Activated CD4-positive, alpha-beta T cell treated with anti-CD3 and anti-CD28 coated beads for 36 hours (primary cell): ENCODE data around the gene PRKCE. TPM values are rescaled to one million over a fixed set of nuclear protein-coding genes. Genes with fewer than 3 reads are reported as not detected.

ENCODE experiments used
- ATAC-seq: fragments of 200-7000 bp; cut with Tn5 transposase; one replicate; pipeline ENCODE4 v1.10.0; 2021; ENCODE audit warnings: mild to moderate bottlenecking, moderate library complexity
- CTCF ChIA-PET: fragments of 350-600 bp; sonication (Branson Sonifier 250); formaldehyde crosslinking; loops from one replicate; lab custom pipeline; 2021; ENCODE audit warnings: antibody characterized with exemption; lab: Charles Lee
- POLR2A ChIA-PET: fragments of 350-600 bp; sonication (Branson Sonifier 250); formaldehyde crosslinking; loops from one replicate; lab custom pipeline; 2021; ENCODE audit warnings: antibody characterized with exemption, inconsistent platforms; lab: Charles Lee
- DNase-seq: peaks from one replicate; pipeline ENCODE4 v3.0.0-alpha.2; 2020
- H3K27ac Mint-ChIP-seq: one replicate; pipeline ENCODE4 v1.8.0; 2021; ENCODE audit warnings: mixed read lengths
- H3K27me3 Mint-ChIP-seq: one replicate; pipeline ENCODE4 v1.8.0; 2021; ENCODE audit warnings: mixed read lengths
- H3K36me3 Mint-ChIP-seq: one replicate; pipeline ENCODE4 v1.8.0; 2021; ENCODE audit warnings: low read depth, mixed read lengths
- H3K4me1 Mint-ChIP-seq: one replicate; pipeline ENCODE4 v1.8.0; 2021; ENCODE audit warnings: mixed read lengths
- H3K4me3 Mint-ChIP-seq: one replicate; pipeline ENCODE4 v1.8.0; 2021; ENCODE audit warnings: mild to moderate bottlenecking, moderate library complexity, mixed read lengths
- H3K9me3 Mint-ChIP-seq: one replicate; pipeline ENCODE4 v1.8.0; 2021; ENCODE audit warnings: low read depth, mixed read lengths
- intact Hi-C, 2 experiments: fragments of 100-400 bp; cut with DNase I in 1 of 2; cut with micrococcal nuclease in 1 of 2; formaldehyde crosslinking; loops; one replicate each; pipeline versions ENCODE4 v1.14.2 to v1.15.1; 2022 to 2024; cut with DNase I, micrococcal nuclease
- total RNA-seq, 2 experiments: library from RNA; stranded (reverse); gene quantifications; one replicate each; pipeline ENCODE4 v1.2.3, GENCODE V29; 2021

PRKCE gene
- total RNA-seq, 2 experiments from 2014 or later = 9.0 to 13.2 TPM

- Mint-ChIP-seq H3K27me3 (no peaks in the 10 kb centered on the region), H3K27ac (no peak overlapping the region), H3K4me1 (peaks cover 13% of the 10 kb centered on the region), H3K9me3 (no peaks in the 10 kb centered on the region), H3K4me3 (no peak overlapping the region), H3K36me3 (no peaks in the 10 kb centered on the region)
- ChIA-PET CTCF (interaction anchor here (0.7 kb wide), 1 partner anchor 1178 kb away, joined by 3 read pairs; no protein-coding TSS in a partner anchor), POLR2A (no interaction called here)
- intact Hi-C loops = no loop called here
- no peak for DNase-seq
- no peak for ATAC-seq
Measured at GRCh38 chr2:46174345-46175170, 523.1 kb downstream of the PRKCE start.

GRCh38 chr2:46175419-46175818, 523.9 kb downstream of the PRKCE start:
- intact Hi-C loops = no loop called here
- DNase-seq (no peak), ATAC-seq (no peak)
- Mint-ChIP-seq H3K9me3 (no peaks in the 10 kb centered on the region), H3K4me3 (no peak overlapping the region), H3K27me3 (no peaks in the 10 kb centered on the region), H3K27ac (no peak overlapping the region), H3K4me1 (peaks cover 13% of the 10 kb centered on the region), H3K36me3 (no peaks in the 10 kb centered on the region)
- ChIA-PET POLR2A (no interaction called here), CTCF (interaction anchor here (1.0 kb wide), 1 partner anchor 18 kb away, joined by 3 read pairs; no protein-coding TSS in a partner anchor)

GRCh38 chr2:46177461-46178089, 526.1 kb downstream of the PRKCE start:
- H3K27me3 Mint-ChIP-seq = no peaks in the 10 kb centered on the region
- DNase-seq (no peak), ATAC-seq (no peak)
- ChIA-PET CTCF (no interaction called here), POLR2A (no interaction called here)
- H3K36me3 Mint-ChIP-seq = no peaks in the 10 kb centered on the region
- H3K4me1 Mint-ChIP-seq = peaks cover 13% of the 10 kb centered on the region
- H3K9me3 Mint-ChIP-seq = no peaks in the 10 kb centered on the region
- H3K4me3 Mint-ChIP-seq = no peak overlapping the region
- intact Hi-C loops = no loop called here
- H3K27ac Mint-ChIP-seq = no peak overlapping the region

- ATAC-seq = peak; percentile 100
- POLR2A ChIA-PET = no interaction called here
- DNase-seq = peak; percentile 75
- CTCF ChIA-PET = interaction anchor here (0.6 to 1.0 kb wide), 2 partner anchors 88 to 115 kb away, joined by 3 read pairs; no protein-coding TSS in a partner anchor
- no peak overlapping the region for H3K4me3 Mint-ChIP-seq
- intact Hi-C loops = no loop called here
- H3K27me3 Mint-ChIP-seq = no peaks in the 10 kb centered on the region
- H3K27ac Mint-ChIP-seq = peak overlapping the region; percentile 84
- no peaks in the 10 kb centered on the region for H3K9me3 Mint-ChIP-seq
- H3K36me3 Mint-ChIP-seq = no peaks in the 10 kb centered on the region
- peaks cover 13% of the 10 kb centered on the region for H3K4me1 Mint-ChIP-seq
Measured at GRCh38 chr2:46179037-46179621, 527.7 kb downstream of the PRKCE start.

GRCh38 chr2:46180189-46180588, 528.7 kb downstream of the PRKCE start:
- H3K36me3 Mint-ChIP-seq = peaks cover 2% of the 10 kb centered on the region
- no peak overlapping the region for H3K27ac Mint-ChIP-seq
- CTCF ChIA-PET = interaction anchor here (1.0 to 1.1 kb wide), 2 partner anchors 9 to 114 kb away, joined by 3 read pairs; no protein-coding TSS in a partner anchor
- peaks cover 13% of the 10 kb centered on the region for H3K4me1 Mint-ChIP-seq
- ATAC-seq (no peak), DNase-seq (no peak)
- no peaks in the 10 kb centered on the region for H3K27me3 Mint-ChIP-seq
- H3K4me3 Mint-ChIP-seq = no peak overlapping the region
- H3K9me3 Mint-ChIP-seq = no peaks in the 10 kb centered on the region
- intact Hi-C loops = no loop called here
- POLR2A ChIA-PET = no interaction called here

- CTCF ChIA-PET = interaction anchor here (0.5 to 0.9 kb wide), 4 partner anchors 9 to 123 kb away, joined by 3 read pairs; no protein-coding TSS in a partner anchor
- ATAC-seq (no peak), DNase-seq (no peak)
- peaks cover 2% of the 10 kb centered on the region for H3K36me3 Mint-ChIP-seq
- POLR2A ChIA-PET = interaction anchor here (0.7 kb wide), 1 partner anchor 304 kb away, joined by 3 read pairs; no protein-coding TSS in a partner anchor
- H3K27ac Mint-ChIP-seq = no peak overlapping the region
- intact Hi-C loops = no loop called here
- H3K27me3 Mint-ChIP-seq = no peaks in the 10 kb centered on the region
- H3K4me1 Mint-ChIP-seq = peaks cover 13% of the 10 kb centered on the region
- no peaks in the 10 kb centered on the region for H3K9me3 Mint-ChIP-seq
- H3K4me3 Mint-ChIP-seq = no peak overlapping the region
Measured at GRCh38 chr2:46181306-46181705, 529.8 kb downstream of the PRKCE start.

GRCh38 chr2:46181789-46182530, 530.5 kb downstream of the PRKCE start:
- Mint-ChIP-seq H3K27ac (no peak overlapping the region), H3K4me1 (peaks cover 15% of the 10 kb centered on the region), H3K4me3 (no peak overlapping the region), H3K27me3 (no peaks in the 10 kb centered on the region), H3K9me3 (no peaks in the 10 kb centered on the region), H3K36me3 (peaks cover 2% of the 10 kb centered on the region)
- ChIA-PET POLR2A (no interaction called here), CTCF (interaction anchor here (0.8 to 0.9 kb wide), 2 partner anchors 19 to 20 kb away, joined by 3 read pairs; no protein-coding TSS in a partner anchor)
- intact Hi-C loops = no loop called here
- DNase-seq (no peak), ATAC-seq (no peak)

- Mint-ChIP-seq H3K36me3 (peaks cover 2% of the 10 kb centered on the region), H3K27me3 (no peaks in the 10 kb centered on the region), H3K4me1 (peaks cover 23% of the 10 kb centered on the region), H3K27ac (no peak overlapping the region), H3K9me3 (no peaks in the 10 kb centered on the region), H3K4me3 (no peak overlapping the region)
- intact Hi-C loops = no loop called here
- no peak for DNase-seq
- ChIA-PET CTCF (interaction anchor here (0.8 kb wide), 1 partner anchor 193 kb away, joined by 4 read pairs; no protein-coding TSS in a partner anchor), POLR2A (no interaction called here)
- no peak for ATAC-seq
Measured at GRCh38 chr2:46183426-46183825, 532.0 kb downstream of the PRKCE start.

GRCh38 chr2:46184794-46185583, 533.5 kb downstream of the PRKCE start:
- ChIA-PET POLR2A (no interaction called here), CTCF (interaction anchor here (1.2 to 1.5 kb wide), 2 partner anchors 8 to 122 kb away, joined by 3 read pairs; no protein-coding TSS in a partner anchor)
- Mint-ChIP-seq H3K4me3 (no peak overlapping the region), H3K9me3 (no peaks in the 10 kb centered on the region), H3K36me3 (peaks cover 2% of the 10 kb centered on the region), H3K27ac (no peak overlapping the region), H3K4me1 (peaks cover 13% of the 10 kb centered on the region), H3K27me3 (no peaks in the 10 kb centered on the region)
- DNase-seq (peak; percentile 12), ATAC-seq (no peak)
- intact Hi-C loops = loop anchor here (1.0 to 5.0 kb wide), 2 partner anchors 12 to 52 kb away; no protein-coding TSS in a partner anchor

GRCh38 chr2:46187112-46187618, 535.7 kb downstream of the PRKCE start:
- intact Hi-C loops = loop anchor here (1.0 to 5.0 kb wide), 4 partner anchors 50 to 178 kb away; no protein-coding TSS in a partner anchor
- DNase-seq (peak; percentile 65), ATAC-seq (peak; percentile 99)
- no peak overlapping the region for H3K4me3 Mint-ChIP-seq
- POLR2A ChIA-PET = no interaction called here
- no peaks in the 10 kb centered on the region for H3K27me3 Mint-ChIP-seq
- H3K4me1 Mint-ChIP-seq = peaks cover 13% of the 10 kb centered on the region
- H3K27ac Mint-ChIP-seq = peak overlapping the region; percentile 85
- no peaks in the 10 kb centered on the region for H3K9me3 Mint-ChIP-seq
- CTCF ChIA-PET = no interaction called here
- peaks cover 2% of the 10 kb centered on the region for H3K36me3 Mint-ChIP-seq
